Omental fat pad (tissue), 4 donors: ENCODE measurements around the gene C19orf81. TPM values are rescaled to one million over a fixed set of nuclear protein-coding genes. Genes with fewer than 3 reads are reported as not detected.

ENCODE experiments used
- ATAC-seq: fragments of 150-250 bp; one replicate; pipeline ENCODE4 v1.9.1; 2016; ENCODE audit warnings: mild to moderate bottlenecking, moderate library complexity; ENCODE audit not compliant: low FRiP score
- DNase-seq: peaks from one replicate; pipeline ENCODE4 v3.0.0-alpha.2; 2019; ENCODE audit warnings: low spot score
- total RNA-seq, 4 donors: library from RNA; depleted of rRNA; stranded (reverse); fragments of >200 nt; gene quantifications; one replicate each; pipeline ENCODE4 v1.1.0, GENCODE V29; 2016
- TF ChIP-seq, protein P1 (sequence below), 3 donors: fragments of 450-650 bp; IDR thresholded peaks; one replicate each; pipeline ENCODE4 v1.5.1; 2016 to 2017; ENCODE audit warnings: antibody characterized with exemption in 3 of 3, mild to moderate bottlenecking in 3 of 3, moderate library complexity in 2 of 3

Gene C19orf81
- total RNA-seq, 4 donors from 2014 or later, result not detected

DNA sequence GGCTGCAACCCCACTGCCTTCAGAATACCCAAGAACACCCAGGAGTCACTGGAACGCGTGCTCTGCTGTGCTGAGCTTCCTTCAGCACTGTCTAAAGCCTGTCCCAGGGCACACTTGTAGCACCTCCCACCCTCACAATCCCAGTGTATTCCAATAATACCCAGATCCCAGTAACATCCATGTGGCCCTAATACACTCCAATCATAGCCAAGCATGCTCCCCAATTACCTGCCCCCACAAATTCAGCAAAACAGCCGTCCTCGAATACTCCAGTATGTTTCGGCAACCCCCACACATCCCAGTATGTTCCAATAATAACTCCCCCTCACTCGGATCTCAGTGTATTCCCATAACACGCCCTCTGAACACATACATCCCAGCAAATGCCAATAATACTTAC, 41.2 kb downstream of the C19orf81 start:
- ATAC-seq (no peak), DNase-seq (no peak)
- TF ChIP-seq, protein P1, sequence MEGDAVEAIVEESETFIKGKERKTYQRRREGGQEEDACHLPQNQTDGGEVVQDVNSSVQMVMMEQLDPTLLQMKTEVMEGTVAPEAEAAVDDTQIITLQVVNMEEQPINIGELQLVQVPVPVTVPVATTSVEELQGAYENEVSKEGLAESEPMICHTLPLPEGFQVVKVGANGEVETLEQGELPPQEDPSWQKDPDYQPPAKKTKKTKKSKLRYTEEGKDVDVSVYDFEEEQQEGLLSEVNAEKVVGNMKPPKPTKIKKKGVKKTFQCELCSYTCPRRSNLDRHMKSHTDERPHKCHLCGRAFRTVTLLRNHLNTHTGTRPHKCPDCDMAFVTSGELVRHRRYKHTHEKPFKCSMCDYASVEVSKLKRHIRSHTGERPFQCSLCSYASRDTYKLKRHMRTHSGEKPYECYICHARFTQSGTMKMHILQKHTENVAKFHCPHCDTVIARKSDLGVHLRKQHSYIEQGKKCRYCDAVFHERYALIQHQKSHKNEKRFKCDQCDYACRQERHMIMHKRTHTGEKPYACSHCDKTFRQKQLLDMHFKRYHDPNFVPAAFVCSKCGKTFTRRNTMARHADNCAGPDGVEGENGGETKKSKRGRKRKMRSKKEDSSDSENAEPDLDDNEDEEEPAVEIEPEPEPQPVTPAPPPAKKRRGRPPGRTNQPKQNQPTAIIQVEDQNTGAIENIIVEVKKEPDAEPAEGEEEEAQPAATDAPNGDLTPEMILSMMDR (IDR thresholded peaks at IDR 0.05), result no peak

- ATAC-seq (no peak), DNase-seq (no peak)
- TF ChIP-seq, protein P1 (IDR thresholded peaks at IDR 0.05), result no peak
These were observed 44.1 kb downstream of the C19orf81 start for GRCh38 chr19:50693064-50693975.

GRCh38 chr19:50694815-50695145, 45.5 kb downstream of the C19orf81 start:
- no peak for DNase-seq
- TF ChIP-seq, protein P1 (IDR thresholded peaks at IDR 0.05), result no peak
- no peak for ATAC-seq

GRCh38 chr19:50695251-50696093, 46.2 kb downstream of the C19orf81 start:
- TF ChIP-seq, protein P1 (IDR thresholded peaks at IDR 0.05), result no peak
- DNase-seq (no peak), ATAC-seq (no peak)

- ATAC-seq, result no peak
- TF ChIP-seq, protein P1 (IDR thresholded peaks at IDR 0.05), result no peak
- no peak for DNase-seq
These were observed 46.8 kb downstream of the C19orf81 start for GRCh38 chr19:50696094-50696483.

DNA sequence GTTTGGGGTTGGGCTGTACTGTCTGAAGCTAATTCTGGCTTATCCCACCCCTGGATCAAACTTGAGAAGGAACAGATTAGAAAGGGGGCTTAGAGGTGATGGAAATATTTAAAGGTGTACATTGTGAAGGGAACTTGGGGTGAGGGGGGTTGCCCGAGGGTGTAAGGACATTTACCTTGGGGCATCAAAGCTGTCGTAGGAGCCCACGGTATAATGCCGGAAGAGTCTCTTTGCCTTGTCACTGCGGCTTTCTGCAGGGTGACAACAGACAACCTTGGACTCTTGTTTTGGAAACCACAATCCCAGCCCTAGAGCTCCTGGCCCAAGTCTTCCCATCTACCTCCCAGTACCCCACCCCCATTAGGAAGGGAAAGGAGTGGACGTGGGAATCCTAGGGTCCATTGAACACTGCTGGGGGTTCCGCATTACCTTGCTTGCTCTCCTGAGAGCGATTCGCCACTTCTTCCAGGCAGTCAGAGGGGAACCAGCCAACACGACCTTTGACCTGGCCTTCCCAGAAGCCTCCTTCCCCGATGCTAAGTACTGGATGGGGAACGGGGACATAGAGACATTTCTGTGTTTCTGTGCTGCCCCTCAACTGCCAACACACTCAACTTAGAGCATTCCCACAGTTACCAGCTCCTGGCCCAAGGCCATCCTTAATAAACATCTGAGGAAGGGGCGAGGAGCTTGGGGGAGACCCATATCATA, 48.3 kb downstream of the C19orf81 start:
- DNase-seq (no peak), ATAC-seq (no peak)
- TF ChIP-seq, protein P1 (IDR thresholded peaks at IDR 0.05), result no peak
